GM19023 (cell line): Measurements from ENCODE around the gene ABCB10.
"Not testable (repeated sequence)": the region's sequence is repeated elsewhere in the genome, so short reads cannot be mapped to it uniquely, and the experiment has no call there.

Experiments used
- ATAC-seq: cut with Tn5 transposase; IDR thresholded peaks from one replicate; pipeline ENCODE4 v1.9.1; 2021; ENCODE audit warnings: mild to moderate bottlenecking, moderate library complexity; ENCODE audit not compliant: unreplicated experiment

The ABCB10 gene

GRCh38 chr1:229480495-229480894, 78.0 kb downstream of the ABCB10 start:
- ATAC-seq: no peak

- peak; percentile 72 for ATAC-seq
These were observed 78.7 kb downstream of the ABCB10 start for GRCh38 chr1:229479660-229480399.

GRCh38 chr1:229478852-229479251, 79.7 kb downstream of the ABCB10 start:
- ATAC-seq: peak; percentile 66

GRCh38 chr1:229475859-229476258, 82.6 kb downstream of the ABCB10 start:
- not testable (repeated sequence) for ATAC-seq

- ATAC-seq: no peak
These were observed 84.0 kb downstream of the ABCB10 start for GRCh38 chr1:229474509-229474908.

GRCh38 chr1:229471175-229471574, 87.3 kb downstream of the ABCB10 start:
- no peak for ATAC-seq

- no peak for ATAC-seq
These were observed 88.0 kb downstream of the ABCB10 start for GRCh38 chr1:229470406-229471043.

- ATAC-seq: no peak
These were observed 91.6 kb downstream of the ABCB10 start for GRCh38 chr1:229466887-229467286.
